CD4-positive, alpha-beta T cell treated with Interferon alpha-2 for 1 hour (primary cell): Measurements from ENCODE around the gene SRSF3.
A peak's percentile ranks its signal among the peaks of the same experiment; 100 is the strongest.
"Not testable (repeated sequence)": the region's sequence is repeated elsewhere in the genome, so short reads cannot be mapped to it uniquely, and the experiment has no call there.

ENCODE experiments used
- DNase-seq, 2 donors: peaks; one replicate each; pipeline ENCODE4 v3.0.0-alpha.2; 2020 to 2022

The SRSF3 gene

DNA sequence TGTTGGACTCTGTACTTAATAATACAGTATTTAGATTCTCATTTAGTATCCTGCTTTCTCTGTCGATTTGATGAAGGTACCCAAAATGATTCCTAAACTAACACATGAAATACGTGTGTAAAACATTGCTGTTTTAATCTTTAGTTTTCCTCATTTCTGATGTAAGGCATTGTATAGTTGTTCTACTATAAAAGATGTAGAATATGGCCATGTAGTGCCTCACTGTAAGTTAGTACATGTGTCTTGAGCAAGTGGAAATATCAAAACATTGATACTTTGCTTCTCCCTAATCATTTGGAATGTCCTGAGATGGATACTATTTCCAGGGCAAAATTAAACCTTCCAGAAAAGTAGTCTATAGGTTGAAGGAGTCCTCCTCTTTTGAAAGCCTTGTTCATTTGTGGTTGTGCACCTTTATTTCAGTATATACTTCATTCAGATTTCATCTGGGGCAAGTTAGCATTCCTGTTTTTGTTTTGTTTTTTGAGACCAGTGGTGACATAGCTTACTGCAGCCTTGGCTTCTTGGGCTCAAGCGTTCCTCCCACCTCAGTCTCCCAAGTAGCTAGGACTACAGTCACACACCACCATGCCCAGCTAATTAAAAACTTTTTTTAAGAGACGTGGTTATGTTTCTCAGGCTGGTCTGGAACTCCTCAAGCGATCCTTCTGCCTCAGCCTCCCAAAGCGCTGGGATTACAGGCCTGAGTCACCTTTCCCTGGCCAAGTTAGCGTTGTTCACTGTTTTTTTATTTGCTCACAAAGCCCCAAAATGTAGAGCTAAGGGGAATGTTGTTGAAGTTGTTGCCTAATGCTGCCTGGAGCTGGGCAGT is 11.6 kb downstream of the SRSF3 start:
- DNase-seq, result no peak

DNA sequence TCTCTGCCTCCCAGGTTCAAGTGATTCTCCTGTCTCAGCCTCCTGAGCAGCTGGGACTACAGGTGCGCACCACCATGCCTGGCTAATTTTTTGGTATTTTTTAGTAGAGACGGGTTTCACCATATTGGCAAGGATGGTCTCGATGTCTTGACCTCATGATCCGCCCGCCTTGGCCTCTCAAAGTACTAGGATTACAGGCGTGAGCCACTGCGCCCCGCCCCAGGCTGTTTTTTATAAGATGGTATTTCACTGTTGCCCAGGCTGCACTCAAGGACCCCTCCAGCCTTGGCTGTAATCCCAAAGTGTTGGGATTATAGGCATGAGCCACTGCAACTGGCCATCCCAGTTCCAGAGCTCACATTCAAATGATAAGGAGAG is 13.1 kb downstream of the SRSF3 start:
- DNase-seq, result not testable (repeated sequence)

DNA sequence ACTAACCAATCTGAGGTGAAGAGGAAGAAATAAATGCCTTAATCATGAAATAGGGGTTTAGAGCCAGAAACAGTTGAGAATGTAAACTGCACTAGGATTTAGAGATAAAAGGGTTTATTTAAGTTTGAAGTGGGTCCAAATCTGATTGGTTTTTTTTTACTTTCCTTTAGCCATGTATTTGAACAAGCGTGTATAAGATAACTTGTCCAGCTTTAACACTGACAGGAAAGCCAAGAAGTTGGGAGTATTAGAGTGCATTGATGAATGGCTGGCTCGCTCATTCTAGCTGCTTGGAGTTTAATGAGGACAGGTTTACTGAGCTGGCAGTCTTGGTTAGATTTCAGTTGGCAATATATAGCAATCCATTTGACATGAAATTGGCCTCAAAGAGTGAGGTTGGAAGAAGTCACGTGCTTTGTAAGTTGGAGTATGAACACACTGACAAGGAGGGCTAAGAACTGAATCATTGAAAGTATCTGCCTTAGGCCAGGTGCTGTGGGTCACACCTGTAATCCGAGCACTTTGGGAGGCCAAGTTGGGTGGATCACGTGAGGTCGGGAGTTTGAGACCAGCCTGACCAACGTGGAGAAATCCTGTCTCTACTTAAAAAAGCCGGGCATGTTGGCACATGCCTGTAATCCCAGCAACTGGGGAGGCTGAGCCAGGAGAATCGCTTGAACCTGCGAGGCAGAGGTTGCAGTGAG is 13.7 kb downstream of the SRSF3 start:
- no peak for DNase-seq

DNA sequence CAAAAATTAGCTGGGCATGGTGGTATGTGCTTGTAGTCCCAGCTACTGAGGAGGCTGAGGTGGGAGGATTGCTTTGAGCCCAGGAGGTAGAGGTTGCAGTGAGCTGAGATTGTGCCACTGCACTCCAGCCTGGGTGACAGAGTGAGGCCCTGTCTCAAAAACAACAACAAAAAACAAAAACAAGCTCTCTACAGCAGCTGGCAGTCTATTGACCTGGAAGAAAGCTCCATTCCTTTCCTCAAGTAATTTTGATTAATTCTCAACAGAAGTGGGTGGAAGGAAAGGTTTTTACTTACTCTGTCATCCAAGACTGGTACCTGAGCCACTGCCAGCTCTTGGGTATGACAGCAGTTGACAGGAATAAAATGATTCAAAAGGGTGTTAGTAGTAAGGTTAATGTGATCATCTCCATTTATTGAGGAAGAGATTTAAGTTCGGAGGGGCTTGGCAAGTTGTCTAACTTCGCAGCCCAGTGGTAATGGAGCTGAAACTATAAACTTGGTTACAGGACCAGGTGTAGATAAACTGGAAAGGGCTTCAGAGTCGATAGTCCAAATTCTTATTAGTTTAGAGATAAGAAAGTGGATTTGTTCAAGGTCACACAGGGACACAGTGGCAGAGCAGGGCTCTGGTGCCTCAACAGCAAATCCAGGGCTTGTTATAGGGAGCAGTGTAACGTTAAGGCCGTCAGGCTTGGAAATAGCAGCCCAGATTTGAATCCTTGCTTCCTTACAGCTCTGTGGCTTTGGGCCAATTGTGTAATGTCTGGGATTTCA is 14.8 kb downstream of the SRSF3 start:
- no peak for DNase-seq

DNA sequence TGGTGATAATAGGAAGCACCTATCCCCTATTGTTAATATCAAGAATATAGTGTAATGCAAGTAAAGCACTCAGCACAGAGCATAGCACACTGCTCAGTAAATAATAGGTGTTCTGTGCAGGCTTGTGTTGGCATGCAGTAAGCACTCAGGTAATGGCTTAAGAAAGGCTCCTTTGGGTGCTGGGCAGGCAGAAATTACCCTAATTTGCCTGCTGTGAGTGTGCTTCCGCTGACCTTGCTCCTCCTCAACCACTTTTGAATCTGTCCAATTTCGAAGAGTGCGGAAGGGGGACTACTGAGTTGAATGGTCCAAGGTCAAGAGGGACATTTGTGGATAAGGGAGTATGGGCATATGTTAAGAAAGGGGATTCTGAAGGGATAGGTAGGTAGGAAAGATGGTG is 15.4 kb downstream of the SRSF3 start:
- no peak for DNase-seq

DNA sequence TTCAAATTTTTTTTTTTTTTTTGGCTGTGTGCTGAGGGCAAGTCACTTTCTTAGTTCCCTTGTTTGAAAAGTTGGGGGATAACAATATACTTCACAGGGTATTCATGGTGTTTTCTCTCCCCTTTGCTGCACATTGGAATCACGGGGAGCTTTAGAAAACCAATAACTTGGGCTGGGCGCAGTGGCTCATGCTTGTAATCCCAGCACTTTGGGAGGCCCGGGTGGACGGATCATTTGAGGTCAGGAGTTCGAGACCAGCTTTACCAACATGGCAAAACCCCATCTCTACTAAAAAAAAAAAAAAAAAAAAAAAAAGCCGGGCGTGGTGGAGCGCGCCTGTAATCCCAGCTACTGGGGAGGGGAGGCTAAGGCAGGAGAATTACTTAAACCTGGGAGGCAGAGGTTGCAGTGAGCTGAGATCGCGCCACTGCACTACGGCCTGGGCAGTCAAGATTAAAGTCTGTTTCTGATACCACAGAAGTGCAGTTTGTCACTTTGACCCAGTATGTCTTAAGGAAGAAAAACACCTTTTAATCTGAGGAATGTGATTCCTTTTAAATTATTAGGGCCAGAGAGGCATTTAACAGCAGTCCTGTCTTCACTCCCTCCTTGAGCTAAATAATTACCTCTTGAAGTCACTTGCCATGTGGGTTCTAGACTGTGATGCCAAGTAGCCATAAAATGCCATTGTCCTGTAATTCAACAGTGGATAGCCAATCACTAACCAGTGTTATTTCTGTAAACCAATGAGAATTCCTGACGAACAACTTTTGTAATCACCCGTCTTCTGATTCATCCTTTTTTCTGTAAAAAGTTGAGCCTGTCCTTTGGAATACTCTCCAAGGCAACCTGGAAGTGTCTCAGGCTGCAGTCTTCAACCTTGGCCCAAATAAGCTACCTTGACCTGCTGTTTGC is 16.1 kb downstream of the SRSF3 start:
- DNase-seq, result no peak

DNA sequence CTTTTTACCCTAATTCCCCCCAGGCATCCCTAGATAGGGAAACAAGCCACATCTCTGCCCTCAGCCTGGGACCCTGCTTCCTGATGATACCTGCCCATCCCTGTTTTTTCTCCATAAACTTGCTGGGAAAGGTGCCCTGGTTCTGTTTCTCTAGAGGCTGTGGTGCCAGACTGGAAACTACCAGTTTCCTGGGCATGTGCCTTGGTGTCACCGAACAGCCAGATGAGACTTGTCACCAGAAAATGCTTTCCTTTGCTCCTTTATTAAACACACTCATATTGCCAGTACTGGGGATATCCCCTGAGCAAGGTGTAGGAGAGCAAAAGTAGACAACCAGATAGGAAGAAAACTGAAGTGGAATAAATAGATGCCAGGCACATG is 16.8 kb downstream of the SRSF3 start:
- DNase-seq, result no peak

DNA sequence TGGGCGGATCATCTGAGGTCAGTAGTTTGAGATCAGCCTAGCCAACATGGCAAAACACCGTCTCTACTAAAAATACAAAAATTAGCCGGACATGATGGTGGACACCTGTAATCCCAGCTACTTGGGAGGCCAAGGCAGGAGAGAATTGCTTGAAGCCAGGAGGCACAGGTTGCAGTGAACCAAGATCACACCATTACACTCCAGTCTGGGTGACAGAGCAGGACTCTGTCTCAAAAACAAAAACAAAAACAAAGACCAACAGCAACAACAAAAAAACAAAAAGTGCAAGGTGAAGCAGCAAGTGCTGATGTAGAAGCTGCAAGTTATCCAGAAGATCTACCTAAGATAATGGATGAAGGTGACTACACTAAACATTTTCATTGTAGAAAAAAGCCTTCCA is 17.5 kb downstream of the SRSF3 start:
- DNase-seq, result not testable (repeated sequence)

DNA sequence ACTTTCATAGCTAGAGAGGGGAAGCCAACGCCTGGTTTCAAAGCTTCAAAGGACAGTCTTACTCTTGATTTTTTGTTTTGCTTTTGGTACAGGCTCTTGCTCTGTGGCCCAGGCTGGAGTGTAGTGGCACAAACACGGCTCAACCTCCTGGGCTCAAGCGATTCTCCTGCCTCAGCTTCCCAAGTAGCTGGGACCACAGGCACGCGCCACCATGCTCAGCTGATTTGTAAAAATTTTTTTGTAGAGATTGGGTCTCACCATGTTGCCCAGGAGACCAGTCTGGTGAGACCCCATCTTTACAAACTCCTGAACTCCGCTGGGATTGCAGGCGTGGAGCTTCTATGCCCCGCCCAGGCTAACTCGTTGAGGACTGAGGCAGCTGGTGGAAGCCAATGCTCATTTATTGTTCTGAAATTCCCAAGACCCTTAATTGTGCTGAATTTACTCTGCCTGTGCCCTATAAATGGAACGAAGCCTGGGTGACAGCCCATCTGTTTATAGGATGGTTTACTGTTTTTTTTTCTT is 18.0 kb downstream of the SRSF3 start:
- DNase-seq, result no peak

DNA sequence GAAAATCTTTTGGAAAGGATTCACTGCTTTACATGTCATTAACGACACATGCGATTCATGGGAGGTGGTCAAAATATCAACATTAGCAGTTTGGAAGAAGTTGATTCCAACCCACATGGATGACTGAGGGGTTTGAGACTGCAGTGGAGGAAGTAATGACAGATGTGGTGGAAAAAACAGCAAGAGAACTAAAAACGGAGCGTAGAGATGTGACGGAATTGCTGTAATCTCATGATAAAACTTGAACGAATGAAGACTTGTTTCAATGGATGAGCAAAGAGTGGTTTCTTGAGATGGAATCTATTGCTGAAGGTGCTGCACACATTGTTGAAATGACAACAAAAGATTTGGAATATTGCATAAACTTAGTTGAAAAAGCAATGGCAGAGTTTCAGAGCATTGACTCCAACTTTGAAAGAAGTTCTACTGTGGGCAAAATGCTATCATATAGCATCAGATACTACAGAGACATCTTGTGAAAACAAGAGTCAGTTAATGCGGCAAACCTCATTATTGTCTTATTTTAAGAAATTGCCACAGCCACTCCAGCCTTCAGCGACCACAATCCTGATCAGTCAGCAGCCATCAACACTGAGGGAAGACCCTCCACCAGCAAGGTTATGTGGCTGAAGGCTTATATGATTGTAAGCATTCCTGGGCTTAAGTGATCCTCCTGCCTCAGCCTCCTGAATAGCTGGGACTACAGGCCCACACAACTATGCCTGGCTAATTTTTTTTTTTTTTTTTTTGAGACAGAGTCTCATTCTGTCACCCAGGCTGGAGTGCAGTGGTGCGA is 19.2 kb downstream of the SRSF3 start:
- no peak for DNase-seq

DNA sequence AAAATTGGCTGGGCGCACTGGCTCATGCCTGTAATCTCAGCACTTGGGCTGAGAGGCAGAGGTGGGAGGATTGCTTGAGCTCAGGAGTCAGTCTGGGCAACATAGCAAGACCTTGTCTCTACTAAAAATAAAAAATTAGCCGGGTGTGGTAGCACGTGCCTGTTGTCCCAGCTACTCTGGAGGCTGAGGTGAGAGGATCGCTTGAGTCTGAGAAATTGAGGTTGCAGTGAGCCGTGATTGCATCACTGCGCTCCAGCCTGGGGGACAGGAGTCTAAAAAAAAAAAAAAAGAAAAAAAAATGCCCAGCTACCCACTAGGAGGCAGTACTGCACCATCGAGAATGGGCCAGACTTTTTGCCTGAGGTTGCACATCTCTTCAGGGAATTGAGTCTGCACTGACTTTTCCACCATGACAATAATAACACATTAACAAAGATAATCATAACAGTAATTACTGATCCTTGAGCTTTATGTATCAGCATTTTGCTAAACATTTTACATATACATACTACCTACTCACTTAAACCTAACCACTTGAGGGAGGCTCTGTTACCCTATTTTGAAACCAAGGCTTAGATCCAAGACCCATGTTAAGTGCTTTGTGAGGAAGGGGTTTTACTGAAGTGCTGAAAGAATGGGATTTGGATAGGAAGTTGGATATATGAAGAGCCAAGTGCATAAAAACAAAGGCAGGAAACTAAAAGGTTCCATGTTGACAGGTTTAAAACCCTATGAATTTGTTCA is 21.0 kb downstream of the SRSF3 start:
- DNase-seq, result peak; percentile 55 to 70

DNA sequence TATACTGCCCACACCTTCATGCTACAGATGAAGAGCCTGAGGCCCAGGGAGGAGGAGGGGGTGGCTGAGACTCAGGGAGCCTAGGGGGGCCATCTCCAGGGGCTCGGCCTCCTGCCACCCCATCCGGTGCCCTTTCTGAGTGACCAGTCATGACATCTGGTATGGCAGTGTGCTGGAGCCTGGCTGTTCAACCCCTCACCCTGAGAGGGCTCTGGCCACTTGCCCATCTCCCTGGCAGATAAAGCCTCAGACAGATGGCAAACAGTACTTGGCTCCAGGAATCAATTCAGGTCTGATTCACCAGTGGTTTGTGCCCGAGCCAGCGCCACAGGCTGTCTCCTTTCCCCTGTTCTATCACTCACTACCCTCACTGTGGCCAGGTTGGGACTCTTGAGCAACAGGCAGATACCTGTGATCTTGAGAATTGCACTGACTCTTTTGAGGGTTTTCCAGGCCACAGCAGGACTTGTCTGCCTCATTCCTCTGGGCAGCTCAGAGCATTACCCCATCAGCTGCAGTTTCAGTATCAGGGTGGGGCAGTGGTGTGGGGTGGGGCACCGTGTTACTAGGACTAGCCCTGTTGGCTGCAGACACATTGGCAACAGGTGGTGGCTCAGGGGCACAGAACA is 22.8 kb downstream of the SRSF3 start:
- DNase-seq, result no peak

DNA sequence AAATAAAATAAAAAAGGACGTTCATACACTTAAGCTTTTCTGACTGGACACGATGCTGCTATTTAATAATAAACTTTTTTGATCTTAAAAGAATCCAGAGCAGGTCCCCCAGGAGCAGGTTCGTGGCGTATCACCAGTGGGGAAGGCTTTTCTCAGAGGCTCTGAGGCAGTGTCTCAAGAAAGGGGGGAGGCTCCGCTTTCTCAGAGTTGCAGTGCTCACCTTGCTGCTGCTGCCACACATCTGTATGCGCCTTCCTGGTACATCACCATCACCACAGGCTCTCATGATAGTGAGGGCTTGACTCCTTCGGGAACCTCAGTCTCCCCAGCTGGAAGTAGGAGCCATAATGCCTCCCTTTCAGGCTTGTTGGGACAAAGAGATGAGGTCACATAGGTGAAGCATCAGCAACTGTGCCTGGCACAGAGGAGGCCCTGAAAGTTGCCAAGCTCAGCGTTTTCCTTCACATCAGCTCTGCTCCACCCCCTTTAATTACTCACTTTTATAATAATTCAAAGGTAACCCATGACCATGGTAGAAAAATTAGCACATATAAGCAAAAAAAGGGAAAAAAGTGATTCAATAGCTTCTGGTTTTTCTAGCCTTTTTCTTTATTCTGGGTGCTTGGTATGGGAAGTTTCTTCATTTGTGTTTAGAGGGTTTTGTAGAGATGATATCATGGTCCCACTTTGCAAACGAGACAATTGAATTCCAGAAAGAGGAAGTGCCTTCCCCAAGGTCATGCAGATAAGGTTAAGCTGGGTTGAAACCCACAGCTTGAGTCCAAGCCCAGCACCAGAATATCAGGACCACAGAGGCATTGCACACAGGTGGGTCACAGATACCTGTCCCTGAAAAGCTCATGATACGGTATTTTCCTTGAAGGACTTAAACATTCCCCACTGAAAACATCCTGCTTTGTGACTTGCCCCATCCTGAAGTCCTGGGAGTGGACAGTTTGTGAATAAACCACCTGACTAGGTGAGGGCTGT is 24.5 kb downstream of the SRSF3 start:
- no peak for DNase-seq

DNA sequence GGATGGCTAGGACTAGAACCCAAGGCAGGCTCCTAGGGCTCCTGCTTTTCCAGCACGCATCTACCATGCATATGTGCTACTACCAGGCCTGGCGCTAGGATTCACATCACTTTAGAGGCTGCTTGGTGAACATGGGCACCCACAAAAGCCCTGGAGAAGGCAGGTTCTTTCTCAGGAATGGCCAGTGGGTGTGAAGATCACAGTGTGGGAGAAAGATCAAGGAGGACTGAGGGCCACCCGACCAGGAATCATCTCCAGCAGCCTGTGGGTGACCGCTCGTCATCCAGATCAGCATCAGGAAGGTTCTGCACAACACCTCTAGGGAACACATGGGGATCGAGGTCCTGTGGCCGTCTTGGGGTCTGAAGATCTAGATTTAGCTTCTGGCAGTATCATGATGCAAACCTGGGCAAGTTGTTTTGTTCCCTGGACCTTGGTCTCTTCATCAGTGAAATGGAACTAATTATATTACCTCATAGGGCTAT is 27.3 kb downstream of the SRSF3 start:
- no peak for DNase-seq

DNA sequence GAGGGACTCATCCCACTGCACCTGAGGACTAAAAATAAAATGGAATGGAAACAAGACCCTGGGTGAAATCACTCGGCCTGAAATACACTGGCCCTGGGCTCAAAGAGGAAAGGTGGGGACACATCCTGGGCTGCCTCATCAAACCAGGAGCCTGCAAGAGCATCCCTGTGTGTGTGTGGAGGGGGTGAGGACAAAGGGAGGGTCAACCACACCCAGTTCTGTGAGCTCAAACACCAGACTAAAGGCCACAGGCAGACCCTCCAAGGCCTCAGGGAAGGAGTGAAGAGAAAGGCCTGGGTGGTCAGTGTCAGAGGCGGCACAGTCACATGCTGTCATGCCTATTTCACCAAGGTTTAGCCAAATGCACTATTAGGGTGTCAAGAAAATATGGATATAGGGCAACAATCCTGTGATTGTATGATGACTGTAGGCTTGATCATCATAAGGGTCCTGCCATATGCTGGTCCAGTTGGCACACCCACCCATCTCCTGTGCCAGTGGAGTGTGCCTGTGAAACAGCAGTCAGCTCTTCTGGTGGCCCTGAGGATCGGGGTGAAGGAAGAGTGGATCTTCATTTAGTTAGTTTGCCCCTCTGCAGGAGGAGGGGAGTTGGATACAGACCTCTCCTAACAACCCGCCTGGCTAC is 28.9 kb downstream of the SRSF3 start:
- DNase-seq, result no peak

DNA sequence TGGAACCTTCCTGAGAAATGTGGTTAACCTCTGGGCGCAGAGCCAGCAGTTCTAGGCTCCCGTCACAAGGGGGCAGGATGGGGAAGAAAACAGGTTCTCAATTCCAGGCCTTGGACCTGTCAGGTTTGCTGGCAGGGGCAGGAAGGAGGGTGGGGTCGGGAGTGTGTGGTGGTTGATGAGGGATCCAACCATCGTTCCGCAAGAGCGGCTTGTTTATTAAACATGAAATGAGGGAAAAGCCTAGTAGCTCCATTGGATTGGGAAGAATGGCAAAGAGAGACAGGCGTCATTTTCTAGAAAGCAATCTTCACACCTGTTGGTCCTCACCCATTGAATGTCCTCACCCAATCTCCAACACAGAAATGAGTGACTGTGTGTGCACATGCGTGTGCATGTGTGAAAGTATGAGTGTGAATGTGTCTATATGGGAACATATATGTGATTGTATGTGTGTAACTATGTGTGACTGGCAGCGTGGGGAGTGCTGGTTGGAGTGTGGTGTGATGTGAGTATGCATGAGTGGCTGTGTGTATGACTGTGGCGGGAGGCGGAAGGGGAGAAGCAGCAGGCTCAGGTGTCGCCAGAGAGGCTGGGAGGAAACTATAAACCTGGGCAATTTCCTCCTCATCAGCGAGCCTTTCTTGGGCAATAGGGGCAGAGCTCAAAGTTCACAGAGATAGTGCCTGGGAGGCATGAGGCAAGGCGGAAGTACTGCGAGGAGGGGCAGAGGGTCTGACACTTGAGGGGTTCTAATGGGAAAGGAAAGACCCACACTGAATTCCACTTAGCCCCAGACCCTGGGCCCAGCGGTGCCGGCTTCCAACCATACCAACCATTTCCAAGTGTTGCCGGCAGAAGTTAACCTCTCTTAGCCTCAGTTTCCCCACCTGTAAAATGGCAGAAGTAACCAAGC is 29.6 kb downstream of the SRSF3 start:
- peak; percentile 75 to 84 for DNase-seq
